ENCODE measurements around the gene FAM76A. TPM values are rescaled to one million over a fixed set of nuclear protein-coding genes. Genes with fewer than 3 reads are reported as not detected.

Gene FAM76A
- polyA plus RNA-seq, 1 donor (not counting 4 experiments of a cell fraction or from before 2014, with no cell fraction given): 13.5 TPM

DNA sequence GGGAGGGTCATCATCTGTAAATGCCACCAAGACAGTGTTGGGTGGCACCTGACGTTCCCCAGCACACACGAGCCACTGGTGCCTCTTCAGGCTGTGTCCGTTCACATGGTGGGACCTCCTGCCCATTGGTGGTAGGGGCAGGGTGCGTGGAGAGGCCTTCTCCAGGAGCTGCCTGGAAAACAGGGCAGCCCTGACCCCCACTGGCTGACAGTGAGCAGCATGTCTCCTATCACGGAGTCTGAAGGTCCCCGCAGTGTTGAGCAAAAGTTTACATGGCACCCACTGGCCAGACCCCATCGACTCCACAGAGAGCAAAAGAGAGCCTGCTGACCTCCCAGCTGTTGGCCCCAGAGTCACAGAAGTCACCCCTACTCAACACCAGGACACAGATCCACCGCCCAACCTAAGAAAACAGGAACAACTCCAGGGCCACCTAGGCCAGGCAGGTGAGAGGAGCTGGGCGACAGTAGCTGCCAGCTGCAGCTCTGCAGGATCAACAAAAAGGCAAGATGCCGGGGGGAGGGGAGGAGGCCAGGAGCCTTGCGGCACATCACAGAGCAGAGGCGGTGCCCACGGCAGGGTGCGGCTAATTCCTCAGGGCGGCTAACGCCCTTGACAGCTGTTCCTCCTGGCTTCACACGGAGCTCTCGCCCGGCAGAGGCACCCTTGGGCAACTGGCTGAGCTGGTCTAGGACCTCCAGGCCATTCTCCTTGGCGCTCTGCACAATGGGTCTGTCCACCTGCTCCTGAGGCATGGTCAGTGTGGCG lies 39.4 kb upstream of the FAM76A start:
- FAIRE-seq: no peak

DNA sequence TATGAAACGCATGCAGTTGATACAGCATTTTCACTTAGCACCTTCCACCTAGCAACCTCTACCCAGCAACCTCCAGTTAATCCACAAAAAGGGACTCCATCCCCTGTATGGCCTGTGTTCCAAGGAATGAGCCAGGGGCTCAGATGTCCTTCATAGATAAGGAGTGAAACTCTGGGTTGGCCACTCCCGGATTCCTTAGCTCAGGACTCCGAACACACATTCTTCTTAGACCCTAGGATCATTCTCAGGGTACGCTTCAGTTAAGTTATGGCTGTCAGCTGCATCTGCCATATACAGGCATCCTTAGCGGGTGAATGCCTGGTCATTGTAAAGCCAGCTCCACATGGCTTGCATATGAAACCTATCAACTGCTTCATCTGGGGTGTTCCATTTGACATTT lies 37.9 kb upstream of the FAM76A start:
- FAIRE-seq (no peak), DNase-seq (ENCODE audit: low read depth, low spot score) (no peak)
- Histone ChIP-seq H3K79me2 (ENCODE audit: control insufficient read depth, insufficient read depth, low read length) (no peaks in the 10 kb centered on the region), H3K9me3 (ENCODE audit: control insufficient read depth, low read depth, low read length) (no peaks in the 10 kb centered on the region), H3K4me2 (ENCODE audit: control insufficient read depth, extremely low read depth, insufficient read depth, low read depth, low read length) (no peak overlapping the region), H3K9ac (ENCODE audit: control insufficient read depth, extremely low read depth, insufficient read depth, low read length) (no peak overlapping the region), H2AFZ (ENCODE audit: control insufficient read depth, low read length) (no peak overlapping the region), H3K36me3 (ENCODE audit: control insufficient read depth in 2 of 2, extremely low read depth in 1 of 2, insufficient read depth in 2 of 2, low read length in 2 of 2) (no peaks in the 10 kb centered on the region), H3K27ac (ENCODE audit: control insufficient read depth, insufficient read depth, low read length) (no peak overlapping the region), H3K9me1 (ENCODE audit: control insufficient read depth, extremely low read depth, insufficient read depth, low read length) (no peaks in the 10 kb centered on the region), H3K27me3 (ENCODE audit: control insufficient read depth, extremely low read depth, insufficient read depth, low read length) (no peaks in the 10 kb centered on the region), H4K20me1 (ENCODE audit: control insufficient read depth, extremely low read depth, insufficient read depth, low read length) (no peaks in the 10 kb centered on the region), H3K4me3 (ENCODE audit: control insufficient read depth in 2 of 3, extremely low read depth in 1 of 3, insufficient read depth in 2 of 3, low read depth in 1 of 3, low read length in 3 of 3) (no peak overlapping the region), H3K4me1 (ENCODE audit: control insufficient read depth, extremely low read depth, insufficient read depth, low read length) (peaks cover 3% of the 10 kb centered on the region)
- TF ChIP-seq, protein P1, sequence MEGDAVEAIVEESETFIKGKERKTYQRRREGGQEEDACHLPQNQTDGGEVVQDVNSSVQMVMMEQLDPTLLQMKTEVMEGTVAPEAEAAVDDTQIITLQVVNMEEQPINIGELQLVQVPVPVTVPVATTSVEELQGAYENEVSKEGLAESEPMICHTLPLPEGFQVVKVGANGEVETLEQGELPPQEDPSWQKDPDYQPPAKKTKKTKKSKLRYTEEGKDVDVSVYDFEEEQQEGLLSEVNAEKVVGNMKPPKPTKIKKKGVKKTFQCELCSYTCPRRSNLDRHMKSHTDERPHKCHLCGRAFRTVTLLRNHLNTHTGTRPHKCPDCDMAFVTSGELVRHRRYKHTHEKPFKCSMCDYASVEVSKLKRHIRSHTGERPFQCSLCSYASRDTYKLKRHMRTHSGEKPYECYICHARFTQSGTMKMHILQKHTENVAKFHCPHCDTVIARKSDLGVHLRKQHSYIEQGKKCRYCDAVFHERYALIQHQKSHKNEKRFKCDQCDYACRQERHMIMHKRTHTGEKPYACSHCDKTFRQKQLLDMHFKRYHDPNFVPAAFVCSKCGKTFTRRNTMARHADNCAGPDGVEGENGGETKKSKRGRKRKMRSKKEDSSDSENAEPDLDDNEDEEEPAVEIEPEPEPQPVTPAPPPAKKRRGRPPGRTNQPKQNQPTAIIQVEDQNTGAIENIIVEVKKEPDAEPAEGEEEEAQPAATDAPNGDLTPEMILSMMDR (optimal IDR thresholded peaks at IDR 0.05 in 1 of 3, IDR thresholded peaks at IDR 0.05 in 1 of 3, conservative IDR thresholded peaks at IDR 0.05 in 1 of 3; ENCODE audit: extremely low read depth in 1 of 3, insufficient read depth in 2 of 3, low read length in 3 of 3): no peak
- no peak for TF ChIP-seq EZH2 (IDR thresholded peaks at IDR 0.05; ENCODE audit: low read length)
- dilution Hi-C loops (cut with MboI; ENCODE audit: extremely low pct_ligation_motif_present, low sequenced_read_pairs): no loop called here

More for the DNA sequence above, 39.4 kb upstream of the FAM76A start:
- H4K20me1 ChIP-seq (ENCODE audit: control insufficient read depth, extremely low read depth, insufficient read depth, low read length): no peaks in the 10 kb centered on the region
- peaks cover 1% of the 10 kb centered on the region for H3K9me3 ChIP-seq (ENCODE audit: control insufficient read depth, low read depth, low read length)
- no peaks in the 10 kb centered on the region for H3K36me3 ChIP-seq (ENCODE audit: control insufficient read depth in 2 of 2, extremely low read depth in 1 of 2, insufficient read depth in 2 of 2, low read length in 2 of 2)
- DNase-seq (ENCODE audit: low read depth, low spot score): no peak
- no peaks in the 10 kb centered on the region for H3K79me2 ChIP-seq (ENCODE audit: control insufficient read depth, insufficient read depth, low read length)
- H3K27me3 ChIP-seq (ENCODE audit: control insufficient read depth, extremely low read depth, insufficient read depth, low read length): no peaks in the 10 kb centered on the region
- no peaks in the 10 kb centered on the region for H3K9me1 ChIP-seq (ENCODE audit: control insufficient read depth, extremely low read depth, insufficient read depth, low read length)
- dilution Hi-C loops (cut with MboI; ENCODE audit: extremely low pct_ligation_motif_present, low sequenced_read_pairs): no loop called here
- H3K4me3 ChIP-seq (ENCODE audit: control insufficient read depth in 2 of 3, extremely low read depth in 1 of 3, insufficient read depth in 2 of 3, low read depth in 1 of 3, low read length in 3 of 3): no peak overlapping the region
- no peak overlapping the region for H2AFZ ChIP-seq (ENCODE audit: control insufficient read depth, low read length)
- peaks cover 3% of the 10 kb centered on the region for H3K4me1 ChIP-seq (ENCODE audit: control insufficient read depth, extremely low read depth, insufficient read depth, low read length)
- no peak overlapping the region for H3K9ac ChIP-seq (ENCODE audit: control insufficient read depth, extremely low read depth, insufficient read depth, low read length)
- TF ChIP-seq EZH2 (IDR thresholded peaks at IDR 0.05; ENCODE audit: low read length): no peak
- TF ChIP-seq, protein P1 (optimal IDR thresholded peaks at IDR 0.05 in 1 of 3, IDR thresholded peaks at IDR 0.05 in 1 of 3, conservative IDR thresholded peaks at IDR 0.05 in 1 of 3; ENCODE audit: extremely low read depth in 1 of 3, insufficient read depth in 2 of 3, low read length in 3 of 3): peak in 1 of 3 experiments; percentile 17
- H3K4me2 ChIP-seq (ENCODE audit: control insufficient read depth, extremely low read depth, insufficient read depth, low read depth, low read length): no peak overlapping the region
- H3K27ac ChIP-seq (ENCODE audit: control insufficient read depth, insufficient read depth, low read length): no peak overlapping the region
